B cell (primary cell): ENCODE measurements around the gene CEP350. TPM values are rescaled to one million over a fixed set of nuclear protein-coding genes. Genes with fewer than 3 reads are reported as not detected.

ENCODE experiments used
- ATAC-seq: fragments of 200-7000 bp; cut with Tn5 transposase; one replicate; pipeline ENCODE4 v1.10.0; 2021; ENCODE audit warnings: low read depth, mild to moderate bottlenecking, moderate number of reproducible peaks, moderate library complexity
- CTCF ChIA-PET: fragments of 350-600 bp; sonication (Branson Sonifier 250); formaldehyde crosslinking; loops from one replicate; lab custom pipeline; 2021; ENCODE audit warnings: antibody characterized with exemption, inconsistent platforms; lab: Charles Lee
- POLR2A ChIA-PET: fragments of 350-600 bp; sonication (Branson Sonifier 250); formaldehyde crosslinking; loops from one replicate; lab custom pipeline; 2021; ENCODE audit warnings: antibody characterized with exemption; lab: Charles Lee
- DNase-seq: peaks from one replicate; pipeline ENCODE4 v3.0.0; 2013
- H2AFZ ChIP-seq: 2 replicates; pipeline ENCODE4 v1.6.1; 2012; ENCODE audit warnings: mild to moderate bottlenecking, low read depth, low read length; ENCODE audit not compliant: insufficient read depth, poor library complexity, severe bottlenecking
- H3K27ac ChIP-seq, 2 donors: 1 replicate in 1 of 2; 2 replicates in 1 of 2; pipeline ENCODE4 v1.5.1; 2012 to 2013; ENCODE audit warnings: low read length in 2 of 2, mild to moderate bottlenecking in 2 of 2, moderate library complexity in 1 of 2
- H3K27me3 ChIP-seq, 4 experiments: fragments of 200-600 bp in 1 of 4; sonication (generic) in 1 of 4; replicated peaks in 1 of 4; 1 replicate in 2 of 4; 2 replicates in 2 of 4; pipeline versions ENCODE4 v1.6.1 to v1.7.0; 2013 to 2016; ENCODE audit warnings: low read length in 3 of 4, mild to moderate bottlenecking in 2 of 4, mixed read lengths in 1 of 4, moderate library complexity in 1 of 4; ENCODE audit not compliant: insufficient read depth in 4 of 4, control insufficient read depth in 3 of 4; ENCODE audit errors: control extremely low read depth in 1 of 4
- H3K36me3 ChIP-seq, 2 experiments: replicated peaks in 1 of 2; 1 replicate in 1 of 2; 2 replicates in 1 of 2; pipeline versions ENCODE4 v1.6.1 to v1.7.1; 2013; ENCODE audit warnings: low read length in 1 of 2; ENCODE audit not compliant: insufficient read depth in 2 of 2, control insufficient read depth in 1 of 2; ENCODE audit errors: control extremely low read depth in 1 of 2, extremely low read depth in 1 of 2
- H3K4me1 ChIP-seq, 2 donors: fragments of 200-600 bp in 1 of 2; sonication (generic) in 1 of 2; 1 replicate in 1 of 2; 2 replicates in 1 of 2; pipeline versions ENCODE4 v1.5.1 to v1.6.1; 2013 to 2017; ENCODE audit warnings: low read length in 2 of 2; ENCODE audit not compliant: control insufficient read depth in 2 of 2, insufficient read depth in 2 of 2
- H3K4me2 ChIP-seq: replicated peaks from 2 replicates; pipeline ENCODE3; 2012; ENCODE audit warnings: mild to moderate bottlenecking, low read depth, low read length; ENCODE audit not compliant: poor library complexity, severe bottlenecking
- H3K4me3 ChIP-seq, 5 experiments: fragments of 200-600 bp in 1 of 5; sonication (generic) in 1 of 5; 1 replicate in 3 of 5; 2 replicates in 2 of 5; pipeline versions ENCODE4 v1.5.1 to v1.7.0; 2011 to 2016; ENCODE audit warnings: low read length in 4 of 5, mild to moderate bottlenecking in 4 of 5, low read depth in 2 of 5, control low read depth in 1 of 5, moderate library complexity in 1 of 5; ENCODE audit not compliant: insufficient read depth in 1 of 5; ENCODE audit errors: control extremely low read depth in 1 of 5, extremely low read depth in 1 of 5
- H3K79me2 ChIP-seq: fragments of 200-600 bp; sonication (generic); one replicate; pipeline ENCODE4 v1.6.0; 2016; ENCODE audit warnings: low read length; ENCODE audit not compliant: control insufficient read depth, insufficient read depth
- H3K9ac ChIP-seq: fragments of 200-600 bp; sonication (generic); 2 replicates; pipeline ENCODE4 v1.6.1; 2017; ENCODE audit warnings: mild to moderate bottlenecking, low read length, moderate library complexity
- H3K9me3 ChIP-seq, 3 donors: one replicate each; pipeline versions ENCODE4 v1.6.1 to v1.7.1; 2013; ENCODE audit warnings: low read length in 2 of 3; ENCODE audit not compliant: control insufficient read depth in 2 of 3, insufficient read depth in 1 of 3; ENCODE audit errors: control extremely low read depth in 1 of 3
- H4K20me1 ChIP-seq: 2 replicates; pipeline ENCODE4 v1.6.0; 2012; ENCODE audit warnings: mild to moderate bottlenecking, low read length; ENCODE audit not compliant: insufficient read depth, control insufficient read depth, poor library complexity, severe bottlenecking
- H3K27ac Mint-ChIP-seq: one replicate; pipeline ENCODE4 v1.8.0; 2021; ENCODE audit warnings: mixed read lengths
- H3K27me3 Mint-ChIP-seq: one replicate; pipeline ENCODE4 v1.8.0; 2021; ENCODE audit warnings: mixed read lengths
- H3K4me1 Mint-ChIP-seq: one replicate; pipeline ENCODE4 v1.8.0; 2021; ENCODE audit warnings: mixed read lengths
- H3K4me3 Mint-ChIP-seq: one replicate; pipeline ENCODE4 v1.8.0; 2021; ENCODE audit warnings: mixed read lengths
- H3K9me3 Mint-ChIP-seq: one replicate; pipeline ENCODE4 v1.8.0; 2022; ENCODE audit warnings: mixed read lengths; ENCODE audit not compliant: insufficient read depth
- CTCF ChIP-seq: fragments of 200-600 bp; IDR thresholded peaks from one replicate; pipeline ENCODE4 v1.8.0; 2022; ENCODE audit warnings: antibody characterized with exemption, mild to moderate bottlenecking
- EZH2 ChIP-seq: IDR thresholded peaks from 2 replicates; pipeline ENCODE4 v1.6.1; 2012; ENCODE audit warnings: borderline replicate concordance, low read depth, mild to moderate bottlenecking, moderate library complexity, low read length; ENCODE audit not compliant: insufficient read depth, poor library complexity, severe bottlenecking
- WGBS: methylation state at CpG from one replicate; pipeline ENCODE4 v1.1.5; 2013; ENCODE audit warnings: missing lambda C conversion rate; ENCODE audit not compliant: insufficient coverage; 5-methylcytosine and 5-hydroxymethylcytosine counted together
- intact Hi-C: fragments of 100-400 bp; cut with micrococcal nuclease; formaldehyde crosslinking; loops from one replicate; pipeline ENCODE4 v1.10.0; 2022
- polyA plus RNA-seq: library from polyadenylated mRNA; depleted of rRNA; stranded (reverse); fragments of >200 nt; gene quantifications from 2 replicates; pipeline ENCODE4 v1.2.3, GENCODE V29; 2012
- total RNA-seq, 2 donors: library from RNA; stranded (reverse); fragments of 120-200 nt in 1 of 2; gene quantifications; 1 replicate in 1 of 2; 2 replicates in 1 of 2; pipeline versions ENCODE4 v1.2.3 to v1.2.4, GENCODE V29; 2013 to 2022

CEP350 gene
- total and polyA plus RNA-seq, 2 donors (not counting 1 experiment from before 2014, with no cell fraction given), result 7.4 to 92.3 TPM

DNA sequence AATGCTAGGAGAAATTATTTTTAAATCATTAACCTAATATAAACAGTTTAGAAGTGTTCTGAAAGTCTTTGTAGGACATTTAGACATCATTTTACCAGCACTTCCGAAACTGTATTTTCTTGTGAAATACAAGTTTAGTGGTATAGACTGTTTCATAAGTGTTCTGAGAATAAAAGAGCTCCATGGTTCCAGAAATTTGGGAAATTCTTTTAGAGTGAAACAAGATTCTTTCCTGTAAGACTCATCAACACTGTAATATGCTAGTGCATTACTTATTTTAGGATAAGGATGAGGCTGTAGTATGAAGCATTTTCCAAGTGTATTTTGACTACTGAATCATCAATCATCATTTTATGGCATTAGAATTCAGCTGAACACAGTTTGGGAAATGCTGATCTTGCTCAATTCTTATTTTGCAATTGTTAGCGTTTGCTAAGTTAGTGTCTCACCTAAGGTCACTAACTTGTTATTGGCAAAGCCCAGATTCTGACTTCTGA is 73.4 kb downstream of the CEP350 start:
- Histone ChIP-seq H4K20me1 (no peaks in the 10 kb centered on the region), H3K9ac (no peak overlapping the region), H2AFZ (no peak overlapping the region), H3K9me3 (no peaks in the 10 kb centered on the region), H3K4me3 (no peak overlapping the region), H3K27ac (no peak overlapping the region), H3K79me2 (peaks cover 3% of the 10 kb centered on the region), H3K27me3 (no peaks in the 10 kb centered on the region), H3K36me3 (peaks cover 0 to 53% of the 10 kb centered on the region in 2 experiments), H3K4me2 (no peak overlapping the region), H3K4me1 (no peaks in the 10 kb centered on the region)
- ChIA-PET POLR2A (no interaction called here), CTCF (interaction anchor here (1.0 kb wide), 1 partner anchor 156 kb away, joined by 3 read pairs; no protein-coding TSS in a partner anchor)
- no peak for TF ChIP-seq EZH2
- no peak for TF ChIP-seq CTCF
- Mint-ChIP-seq H3K27me3 (no peaks in the 10 kb centered on the region), H3K4me3 (no peak overlapping the region), H3K9me3 (no peaks in the 10 kb centered on the region), H3K4me1 (no peaks in the 10 kb centered on the region), H3K27ac (no peak overlapping the region)
- intact Hi-C loops, result loop anchor here (10.0 kb wide), 1 partner anchor 47 kb away; no protein-coding TSS in a partner anchor
- ATAC-seq (no peak), DNase-seq (no peak)
- no CpG with 5 or more reads among the region's 2 CpGs for WGBS

- intact Hi-C loops, result loop anchor here (1.0 to 10.0 kb wide), 2 partner anchors 46 to 162 kb away; no protein-coding TSS in a partner anchor
- H3K36me3 ChIP-seq, result peaks cover 3 to 52% of the 10 kb centered on the region in 2 experiments
- H3K27ac Mint-ChIP-seq, result peak overlapping the region; percentile 41
These were observed 74.3 kb downstream of the CEP350 start for GRCh38 chr1:180028864-180029263.

More at GRCh38 chr1:180028864-180029263, 74.3 kb downstream of the CEP350 start:
- Histone ChIP-seq H2AFZ (no peak overlapping the region), H3K9ac (no peak overlapping the region), H3K27me3 (no peaks in the 10 kb centered on the region), H3K4me2 (no peak overlapping the region), H3K4me1 (no peaks in the 10 kb centered on the region), H3K4me3 (no peak overlapping the region), H3K27ac (no peak overlapping the region), H4K20me1 (no peaks in the 10 kb centered on the region), H3K9me3 (no peaks in the 10 kb centered on the region), H3K79me2 (peaks cover 3% of the 10 kb centered on the region)
- peak; percentile 32 for TF ChIP-seq CTCF
- TF ChIP-seq EZH2, result no peak
- POLR2A ChIA-PET, result no interaction called here
- Mint-ChIP-seq H3K27me3 (no peaks in the 10 kb centered on the region), H3K9me3 (no peaks in the 10 kb centered on the region), H3K4me1 (no peaks in the 10 kb centered on the region), H3K4me3 (no peak overlapping the region)
- CTCF ChIA-PET, result interaction anchor here (0.6 to 1.2 kb wide), 2 partner anchors 161 to 952 kb away, joined by 3 to 8 read pairs; no protein-coding TSS in a partner anchor
- ATAC-seq (no peak), DNase-seq (no peak)
- WGBS, result no CpG with 5 or more reads among the region's 1 CpG
